Smooth muscle cell (in vitro differentiated cells): ENCODE results near the gene OXER1. TPM values are rescaled to one million over a fixed set of nuclear protein-coding genes. Genes with fewer than 3 reads are reported as not detected.
A peak's percentile ranks its signal among the peaks of the same experiment; 100 is the strongest.

Experiments
- DNase-seq: peaks from one replicate; lab custom pipeline; 2025; ENCODE audit not compliant: unreplicated experiment; lab: John Stamatoyannopoulos, UW
- H2AFZ ChIP-seq: fragments of 200-600 bp; sonication (generic); 2 replicates; pipeline ENCODE4 v1.6.0; 2016; ENCODE audit warnings: antibody characterized with exemption, low read depth, mild to moderate bottlenecking
- H3F3A ChIP-seq: fragments of 200-600 bp; sonication (generic); 2 replicates; pipeline ENCODE4 v1.6.0; 2017; ENCODE audit warnings: antibody characterized with exemption, low read depth
- H3K27ac ChIP-seq: fragments of 200-600 bp; sonication (generic); 2 replicates; pipeline ENCODE4 v1.5.1; 2016; ENCODE audit warnings: low read depth, mild to moderate bottlenecking
- H3K27me3 ChIP-seq: fragments of 200-600 bp; sonication (generic); 2 replicates; pipeline ENCODE4 v1.6.1; 2016; ENCODE audit warnings: low read depth, mild to moderate bottlenecking
- H3K36me3 ChIP-seq: fragments of 200-600 bp; sonication (generic); 2 replicates; pipeline ENCODE4 v1.5.1; 2016; ENCODE audit warnings: low read depth
- H3K4me1 ChIP-seq: fragments of 200-600 bp; sonication (generic); 2 replicates; pipeline ENCODE4 v1.5.1; 2016; ENCODE audit warnings: low read depth
- H3K4me2 ChIP-seq: fragments of 200-600 bp; sonication (generic); 2 replicates; pipeline ENCODE4 v1.6.0; 2016; ENCODE audit warnings: mild to moderate bottlenecking
- H3K4me3 ChIP-seq: fragments of 200-600 bp; sonication (generic); 2 replicates; pipeline ENCODE4 v1.5.1; 2016; ENCODE audit warnings: mild to moderate bottlenecking
- H3K79me2 ChIP-seq: fragments of 200-600 bp; sonication (generic); 2 replicates; pipeline ENCODE4 v1.6.0; 2016; ENCODE audit warnings: low read depth, mild to moderate bottlenecking
- H3K9ac ChIP-seq: fragments of 200-600 bp; sonication (generic); 2 replicates; pipeline ENCODE4 v1.6.0; 2016; ENCODE audit warnings: low read depth
- H3K9me3 ChIP-seq: fragments of 200-600 bp; sonication (generic); replicated peaks from 2 replicates; pipeline ENCODE4 v1.5.1; 2016; ENCODE audit warnings: low read depth
- H4K20me1 ChIP-seq: fragments of 200-600 bp; sonication (generic); 2 replicates; pipeline ENCODE4 v1.6.0; 2016; ENCODE audit warnings: low read depth
- CTCF ChIP-seq: fragments of 200-600 bp; sonication (generic); IDR thresholded peaks from 2 replicates; pipeline ENCODE4 v1.5.1; 2017; ENCODE audit warnings: borderline replicate concordance, mild to moderate bottlenecking, antibody characterized with exemption; ENCODE audit not compliant: insufficient read depth, poor library complexity, severe bottlenecking
- WGBS: methylation state at CpG from one replicate; pipeline ENCODE4 v1.1.7; 2016; ENCODE audit warnings: low lambda C conversion rate; 5-methylcytosine and 5-hydroxymethylcytosine counted together
- polyA plus RNA-seq: library from polyadenylated mRNA; unstranded; fragments of >200 nt; fragmentation: Nextera tagmentation; extraction: Ambion mirVana; gene quantifications from 2 replicates; pipeline ENCODE4 v1.2.1, GENCODE V29; 2016
- total RNA-seq: library from RNA; depleted of rRNA; stranded (reverse); fragments of >200 nt; gene quantifications from 2 replicates; pipeline ENCODE4 v1.2.3, GENCODE V29; 2014

OXER1 gene
- total and polyA plus RNA-seq, 2 experiments from 2014 or later, result 2.2 TPM; not detected in 1

GRCh38 chr2:42810121-42810970 is 46.4 kb upstream of the OXER1 start:
- peak overlapping the region; percentile 62 for H3K4me3 ChIP-seq
- peak overlapping the region; percentile 92 for H3K27ac ChIP-seq
- H3K4me2 ChIP-seq, result peak overlapping the region; percentile 84
- no peaks in the 10 kb centered on the region for H3K9me3 ChIP-seq
- no peaks in the 10 kb centered on the region for H4K20me1 ChIP-seq
- no peaks in the 10 kb centered on the region for H3K36me3 ChIP-seq
- H3K4me1 ChIP-seq, result peaks cover 6% of the 10 kb centered on the region
- WGBS, result 1% methylated on average over 78 of the region's 83 CpGs
- H3F3A ChIP-seq, result no peaks in the 10 kb centered on the region
- H3K79me2 ChIP-seq, result no peaks in the 10 kb centered on the region
- TF ChIP-seq CTCF, result no peak
- H2AFZ ChIP-seq, result peak overlapping the region; percentile 85
- peak overlapping the region; percentile 92 for H3K9ac ChIP-seq
- DNase-seq, result peak; percentile 97
- H3K27me3 ChIP-seq, result no peaks in the 10 kb centered on the region

GRCh38 chr2:42809819-42810120 is 45.8 kb upstream of the OXER1 start:
- TF ChIP-seq CTCF, result peak; percentile 21
- no peaks in the 10 kb centered on the region for H3K79me2 ChIP-seq
- no peaks in the 10 kb centered on the region for H3K36me3 ChIP-seq
- WGBS, result 1% methylated on average over 32 of the region's 35 CpGs
- H3K9ac ChIP-seq, result peak overlapping the region; percentile 92
- no peaks in the 10 kb centered on the region for H3F3A ChIP-seq
- peaks cover 6% of the 10 kb centered on the region for H3K4me1 ChIP-seq
- peak overlapping the region; percentile 75 for H2AFZ ChIP-seq
- DNase-seq, result no peak
- no peaks in the 10 kb centered on the region for H3K9me3 ChIP-seq
- H4K20me1 ChIP-seq, result no peaks in the 10 kb centered on the region
- peak overlapping the region; percentile 84 for H3K4me2 ChIP-seq
- H3K27me3 ChIP-seq, result no peaks in the 10 kb centered on the region
- peak overlapping the region; percentile 62 for H3K4me3 ChIP-seq
- peak overlapping the region; percentile 92 for H3K27ac ChIP-seq

GRCh38 chr2:42809131-42809818 is 45.3 kb upstream of the OXER1 start:
- WGBS, result 52% methylated on average over 10 of the region's 10 CpGs
- no peak for TF ChIP-seq CTCF

More at GRCh38 chr2:42809131-42809818, 45.3 kb upstream of the OXER1 start:
- peak overlapping the region; percentile 92 for H3K9ac ChIP-seq
- H3K27ac ChIP-seq, result peak overlapping the region; percentile 92
- H3K27me3 ChIP-seq, result no peaks in the 10 kb centered on the region
- H3K4me3 ChIP-seq, result peak overlapping the region; percentile 62
- peak overlapping the region; percentile 84 for H3K4me2 ChIP-seq
- H4K20me1 ChIP-seq, result no peaks in the 10 kb centered on the region
- H3K4me1 ChIP-seq, result peaks cover 6% of the 10 kb centered on the region
- no peaks in the 10 kb centered on the region for H3K9me3 ChIP-seq
- H3K79me2 ChIP-seq, result no peaks in the 10 kb centered on the region
- no peaks in the 10 kb centered on the region for H3F3A ChIP-seq
- peak overlapping the region; percentile 75 for H2AFZ ChIP-seq
- no peak for DNase-seq
- H3K36me3 ChIP-seq, result no peaks in the 10 kb centered on the region
